Measurements from ENCODE around the gene XIRP2. TPM values are rescaled to one million over a fixed set of nuclear protein-coding genes. Genes with fewer than 3 reads are reported as not detected.

XIRP2 gene
- total RNA-seq, 1 donor from 2014 or later, result 0.29 TPM

DNA sequence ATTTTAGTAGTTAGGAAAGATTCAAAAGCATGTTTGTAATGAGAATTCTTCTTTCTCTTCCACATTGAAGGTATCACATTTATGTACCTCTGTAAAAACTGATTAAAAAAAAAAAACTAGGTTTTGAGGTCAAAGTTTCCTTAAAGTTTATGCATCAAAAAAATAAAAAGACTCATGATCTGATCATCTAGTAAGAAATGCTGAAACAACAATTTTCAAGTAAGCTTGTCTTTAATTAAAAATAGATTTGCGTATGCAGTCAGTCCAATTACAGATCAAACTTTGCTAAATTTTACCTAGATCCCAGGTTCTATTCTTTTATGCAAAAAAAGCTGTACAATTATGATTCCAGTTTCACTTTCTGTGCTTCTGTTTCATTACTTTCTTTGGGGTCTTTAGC is 409.0 kb downstream of the XIRP2 start:
- DNase-seq (ENCODE audit: low read depth), result no peak
- H3K36me3 ChIP-seq (ENCODE audit: control insufficient read depth, insufficient read depth, low read length), result no peaks in the 10 kb centered on the region
- no peaks in the 10 kb centered on the region for H3K27me3 ChIP-seq (ENCODE audit: control insufficient read depth, insufficient read depth, low read length)
- TF ChIP-seq, protein P1, sequence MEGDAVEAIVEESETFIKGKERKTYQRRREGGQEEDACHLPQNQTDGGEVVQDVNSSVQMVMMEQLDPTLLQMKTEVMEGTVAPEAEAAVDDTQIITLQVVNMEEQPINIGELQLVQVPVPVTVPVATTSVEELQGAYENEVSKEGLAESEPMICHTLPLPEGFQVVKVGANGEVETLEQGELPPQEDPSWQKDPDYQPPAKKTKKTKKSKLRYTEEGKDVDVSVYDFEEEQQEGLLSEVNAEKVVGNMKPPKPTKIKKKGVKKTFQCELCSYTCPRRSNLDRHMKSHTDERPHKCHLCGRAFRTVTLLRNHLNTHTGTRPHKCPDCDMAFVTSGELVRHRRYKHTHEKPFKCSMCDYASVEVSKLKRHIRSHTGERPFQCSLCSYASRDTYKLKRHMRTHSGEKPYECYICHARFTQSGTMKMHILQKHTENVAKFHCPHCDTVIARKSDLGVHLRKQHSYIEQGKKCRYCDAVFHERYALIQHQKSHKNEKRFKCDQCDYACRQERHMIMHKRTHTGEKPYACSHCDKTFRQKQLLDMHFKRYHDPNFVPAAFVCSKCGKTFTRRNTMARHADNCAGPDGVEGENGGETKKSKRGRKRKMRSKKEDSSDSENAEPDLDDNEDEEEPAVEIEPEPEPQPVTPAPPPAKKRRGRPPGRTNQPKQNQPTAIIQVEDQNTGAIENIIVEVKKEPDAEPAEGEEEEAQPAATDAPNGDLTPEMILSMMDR (IDR thresholded peaks at IDR 0.05; ENCODE audit: insufficient read depth, low read length, poor library complexity, severe bottlenecking), result no peak
- no peak overlapping the region for H3K4me3 ChIP-seq (ENCODE audit: low read depth, low read length)

DNA sequence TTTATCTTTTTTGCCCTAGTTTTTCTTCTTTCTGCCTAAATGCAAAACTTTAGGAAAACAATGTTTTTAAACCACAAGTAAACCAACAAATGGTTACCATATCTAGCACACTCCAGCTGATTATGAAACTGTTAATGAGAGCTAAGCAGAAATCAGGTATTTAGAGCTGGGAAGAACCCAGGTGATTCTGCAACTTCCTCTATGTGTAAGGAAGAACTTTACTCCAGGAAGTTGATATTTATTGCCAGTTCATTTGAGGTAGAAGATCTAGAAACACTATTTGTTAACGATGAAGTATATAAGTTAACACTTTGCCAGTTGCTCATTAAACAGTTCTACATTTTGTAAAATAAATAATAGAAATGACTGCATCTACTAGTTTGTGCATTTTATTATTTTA is 409.7 kb downstream of the XIRP2 start:
- DNase-seq (ENCODE audit: low read depth), result no peak
- TF ChIP-seq, protein P1 (IDR thresholded peaks at IDR 0.05; ENCODE audit: insufficient read depth, low read length, poor library complexity, severe bottlenecking), result no peak
- no peaks in the 10 kb centered on the region for H3K36me3 ChIP-seq (ENCODE audit: control insufficient read depth, insufficient read depth, low read length)
- no peaks in the 10 kb centered on the region for H3K27me3 ChIP-seq (ENCODE audit: control insufficient read depth, insufficient read depth, low read length)
- H3K4me3 ChIP-seq (ENCODE audit: low read depth, low read length), result no peak overlapping the region
